ENCODE measurements around the gene TP73.
A peak's percentile ranks its signal among the peaks of the same experiment; 100 is the strongest.

The TP73 gene

DNA sequence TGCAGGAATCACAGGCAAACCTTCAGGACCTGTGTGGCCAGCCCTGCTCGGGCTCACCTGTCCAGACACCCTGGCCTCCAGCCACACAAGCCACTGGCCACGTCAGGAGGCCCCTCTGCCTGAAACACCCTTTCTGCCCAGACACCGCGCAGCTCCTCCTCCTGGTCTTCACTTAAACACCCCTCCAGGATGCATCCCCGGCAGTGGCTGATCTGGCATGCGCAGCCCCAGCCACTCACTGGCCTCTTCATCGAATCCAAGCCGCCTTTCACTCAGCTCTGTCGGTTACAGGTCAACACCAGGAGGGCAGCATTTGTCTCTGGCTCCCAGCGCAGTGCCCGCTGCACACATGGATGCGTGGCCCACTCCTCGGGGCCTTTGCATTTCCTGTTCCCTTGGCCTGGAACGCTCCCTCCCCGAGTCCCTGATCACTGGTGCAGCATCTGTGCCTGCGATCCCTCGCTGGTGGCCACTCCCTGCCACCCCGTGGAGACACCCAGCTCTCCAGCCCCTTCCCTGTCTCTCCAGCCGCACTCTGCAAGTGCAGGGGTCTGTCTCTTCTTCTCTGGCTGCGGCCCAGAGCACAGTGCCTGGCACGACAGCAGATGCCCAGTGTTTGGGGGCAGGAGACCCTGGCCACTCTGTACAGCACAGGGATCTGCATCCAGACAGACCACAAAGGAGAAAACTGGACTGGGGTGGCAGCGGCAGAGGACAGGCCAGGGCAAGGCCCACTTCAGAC, 18.1 kb upstream of the TP73 start:
- no peak for DNase-seq (ENCODE audit: low read depth)

DNA sequence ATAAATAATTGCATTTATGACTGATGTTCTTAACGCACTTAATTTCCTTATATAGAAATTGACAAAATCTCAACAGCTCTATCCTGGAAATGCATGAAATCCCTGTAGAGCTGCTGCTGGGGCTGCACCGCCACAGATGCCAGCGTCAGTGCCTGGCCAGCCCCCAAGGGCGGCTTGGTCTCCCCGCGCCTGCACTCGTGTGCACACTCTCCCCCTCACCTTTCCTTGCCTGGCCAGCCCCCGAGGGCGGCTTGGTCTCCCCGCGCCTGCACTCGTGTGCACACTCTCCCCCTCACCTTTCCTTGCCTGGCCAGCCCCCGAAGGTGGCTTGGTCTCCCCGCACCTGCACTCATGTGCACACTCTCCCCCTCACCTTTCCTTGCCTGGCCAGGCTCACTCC, 16.2 kb upstream of the TP73 start:
- DNase-seq (ENCODE audit: low read depth), result no peak

DNA sequence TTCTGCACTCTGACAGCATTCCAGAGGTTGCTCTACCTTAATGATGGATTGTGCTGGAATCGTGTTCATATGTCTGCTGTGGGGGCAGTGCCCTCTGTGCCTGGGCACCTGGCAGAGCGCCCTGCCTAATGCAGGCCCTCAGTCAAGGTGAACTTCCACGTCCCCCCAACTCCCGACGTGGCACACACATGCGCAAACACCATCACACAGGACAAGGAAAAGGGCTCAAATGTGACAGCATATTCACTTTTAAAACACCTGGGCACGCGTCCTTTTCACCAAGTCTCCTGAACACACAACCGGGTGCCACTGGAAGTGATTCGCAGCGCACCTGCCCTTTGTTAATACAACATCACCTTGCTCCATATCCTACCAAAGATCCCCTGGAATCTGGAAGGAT, 15.8 kb upstream of the TP73 start:
- DNase-seq (ENCODE audit: low read depth), result no peak

DNA sequence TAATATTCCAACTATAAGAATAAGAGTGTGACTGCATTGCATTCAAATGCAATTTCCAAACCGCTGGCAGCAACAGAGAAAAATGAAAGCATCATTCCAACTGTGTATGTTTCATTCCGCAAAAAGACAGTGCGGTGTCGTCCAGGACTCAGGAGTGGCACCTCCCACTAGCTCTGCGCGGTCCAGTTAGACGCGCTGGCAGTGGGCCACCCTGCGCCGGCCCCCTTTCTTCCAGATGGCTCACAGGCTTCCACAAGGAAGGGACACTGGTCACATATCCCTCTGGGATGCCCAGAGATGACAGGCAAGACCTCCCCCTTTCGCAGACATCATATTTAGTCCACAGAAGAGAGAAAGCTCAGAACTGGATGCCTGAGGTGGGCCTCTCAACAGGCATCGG, 14.3 kb upstream of the TP73 start:
- no peak for DNase-seq (ENCODE audit: low read depth)

DNA sequence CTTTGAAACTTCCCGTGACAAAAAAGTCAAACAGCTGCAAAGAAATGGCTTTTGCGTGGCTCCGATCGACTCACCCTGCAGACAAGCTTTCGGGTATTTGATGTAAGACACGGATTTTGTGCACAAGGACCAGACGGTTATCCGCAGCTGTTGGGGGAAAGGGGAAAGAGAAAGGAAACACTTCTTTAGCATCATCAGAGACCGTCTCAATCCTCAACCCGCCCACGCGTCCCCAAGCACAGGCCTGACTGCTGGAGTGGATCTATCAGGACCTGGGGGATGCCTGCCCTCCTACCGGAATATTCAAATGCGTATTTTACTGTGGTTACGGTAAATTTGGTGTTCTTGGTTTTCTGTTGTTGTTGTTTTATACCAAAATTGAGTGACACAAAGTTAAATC, 13.6 kb upstream of the TP73 start:
- no peak for DNase-seq (ENCODE audit: low read depth)

DNA sequence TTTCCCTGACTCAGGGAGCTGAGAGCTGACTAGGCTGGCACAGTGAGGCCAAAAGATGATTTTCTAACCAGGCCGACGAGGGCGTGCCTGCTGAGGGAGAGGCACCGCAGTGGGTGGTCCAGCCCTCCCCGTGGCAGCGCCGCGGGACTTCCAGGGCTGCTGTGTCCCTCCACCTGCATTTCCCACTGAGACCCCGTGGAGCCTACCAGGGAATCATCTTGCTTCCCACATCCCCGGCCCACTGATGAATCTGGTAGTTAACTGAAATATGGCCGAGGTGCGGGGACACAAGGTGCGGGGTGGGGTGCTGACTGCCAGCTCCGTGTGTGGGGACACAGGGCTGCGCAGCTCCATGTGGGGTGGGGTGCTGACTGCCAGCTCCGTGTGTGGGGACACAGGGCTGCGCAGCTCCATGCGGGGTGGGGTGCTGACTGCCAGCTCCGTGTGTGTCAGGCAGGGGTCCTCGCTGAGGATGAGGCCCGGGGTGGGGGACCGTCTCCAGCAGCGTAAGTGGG, 12.9 kb upstream of the TP73 start:
- DNase-seq (ENCODE audit: low read depth), result no peak

DNA sequence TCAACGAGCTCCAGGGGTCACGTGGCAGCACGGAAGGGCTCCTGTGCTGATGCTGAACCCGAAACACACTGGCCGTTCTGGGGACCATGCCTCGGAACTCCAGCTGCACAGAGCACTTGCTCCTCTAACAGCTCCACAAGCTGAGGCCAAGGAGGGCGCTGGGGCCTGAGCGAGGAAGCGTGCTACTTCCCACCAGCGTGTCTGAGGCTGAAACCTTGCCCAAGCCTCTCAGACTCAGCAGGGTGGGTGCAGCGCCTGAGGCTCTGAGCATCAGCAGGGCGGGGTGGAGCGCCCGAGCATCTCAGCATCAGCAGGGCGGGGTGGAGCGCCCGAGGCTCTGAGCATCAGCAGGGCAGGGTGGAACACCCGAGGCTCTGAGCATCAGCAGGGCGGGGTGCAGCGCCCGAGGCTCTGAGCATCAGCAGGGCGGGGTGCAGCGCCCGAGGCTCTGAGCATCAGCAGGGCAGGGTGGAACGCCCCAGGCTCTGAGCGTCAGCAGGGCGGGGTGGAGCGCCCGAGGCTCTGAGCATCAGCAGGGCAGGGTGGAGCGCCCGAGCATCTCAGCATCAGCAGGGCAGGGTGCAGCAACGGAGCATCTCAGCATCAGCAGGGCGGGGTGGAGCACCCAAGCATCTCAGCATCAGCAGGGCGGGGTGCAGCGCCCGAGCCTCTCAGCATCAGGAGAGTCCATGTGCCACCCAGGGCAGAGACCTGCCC, 12.0 kb upstream of the TP73 start:
- DNase-seq (ENCODE audit: low read depth), result no peak

DNA sequence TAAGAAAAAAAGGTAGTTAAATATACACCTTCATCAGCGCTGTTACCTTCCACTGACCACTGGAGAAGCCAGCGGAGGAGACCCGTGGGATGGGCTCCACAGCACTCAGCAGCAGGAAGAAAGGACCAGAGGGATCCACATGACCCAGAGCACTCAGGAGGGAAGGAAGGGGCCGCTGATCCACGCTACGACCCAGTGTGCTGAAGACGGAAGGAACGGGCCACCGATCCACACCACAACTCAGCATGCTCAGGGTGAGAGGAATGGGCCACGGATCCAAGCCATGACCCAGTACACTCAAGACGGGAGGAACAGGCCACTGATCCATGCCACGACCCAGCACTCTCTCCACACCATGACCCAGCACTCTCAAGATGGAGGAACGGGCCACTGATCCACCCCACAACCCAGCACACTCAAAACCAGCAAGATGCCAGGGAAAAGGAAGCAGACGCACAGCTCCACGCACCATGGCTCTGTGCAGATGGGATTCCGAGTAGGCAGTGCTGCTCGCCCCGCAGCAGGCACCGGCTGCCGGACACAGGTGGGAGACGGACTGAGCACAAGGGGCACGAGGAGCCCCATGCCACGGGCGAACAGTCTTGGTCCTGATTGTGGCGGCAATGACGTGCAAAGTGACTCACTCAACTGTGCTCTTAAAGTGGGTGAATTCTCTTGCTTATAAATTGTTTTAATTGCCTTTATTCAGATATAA, 11.1 kb upstream of the TP73 start:
- DNase-seq (ENCODE audit: low read depth), result no peak

DNA sequence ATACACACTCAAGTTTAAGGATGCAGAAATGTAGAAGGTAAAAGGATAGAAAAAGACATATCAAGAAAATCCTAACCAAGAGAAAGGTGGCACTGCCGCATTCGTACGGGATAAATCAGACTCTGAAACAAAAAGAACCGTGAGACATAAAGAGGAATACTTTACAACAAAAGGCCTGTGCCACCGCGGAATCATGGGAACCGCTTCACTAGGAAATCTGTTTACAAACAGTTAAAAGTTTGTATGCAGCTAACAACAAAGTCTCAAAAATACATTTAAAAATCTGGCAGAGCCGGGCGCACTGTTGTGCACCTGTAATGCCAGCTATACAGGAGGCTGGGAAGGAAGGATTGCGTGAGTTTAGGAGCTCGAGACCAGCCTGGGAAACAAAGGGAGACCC, 10.5 kb upstream of the TP73 start:
- no peak for DNase-seq (ENCODE audit: low read depth)

DNA sequence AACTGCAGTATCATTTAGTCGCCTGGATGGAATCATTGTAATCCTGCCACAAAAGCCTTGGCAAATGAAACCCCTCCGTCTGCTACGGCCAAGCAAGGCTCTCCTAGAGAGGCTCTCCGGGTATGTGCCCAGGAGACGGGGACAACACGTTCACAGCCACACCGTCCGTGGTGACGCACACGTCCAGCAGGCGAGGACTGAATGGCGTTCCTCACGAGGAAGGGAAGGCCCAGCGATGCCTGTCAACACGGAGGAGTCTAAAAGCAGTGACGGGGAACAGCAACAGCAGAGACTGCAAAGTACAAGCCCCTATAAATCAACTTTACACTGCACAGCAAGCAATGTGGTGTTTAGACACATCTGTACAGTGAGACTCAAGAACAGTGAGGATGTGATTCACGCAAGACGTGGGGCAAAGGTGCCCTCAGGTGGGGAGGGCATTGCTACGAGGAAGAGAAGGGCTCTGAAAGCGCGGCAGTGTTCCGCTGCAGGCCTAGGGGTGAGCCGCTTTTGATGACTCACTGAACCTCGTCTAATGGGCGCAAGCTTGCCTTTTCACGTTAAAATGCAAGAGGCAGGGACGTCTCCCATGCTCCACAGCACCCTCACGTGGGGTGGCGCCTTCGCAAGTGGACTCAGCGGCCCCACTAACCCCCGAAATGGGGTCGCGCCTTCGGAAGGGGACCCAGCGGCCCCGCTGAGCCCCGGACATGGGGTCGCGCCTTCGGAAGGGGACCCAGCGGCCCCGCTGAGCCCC, 9.2 kb upstream of the TP73 start:
- DNase-seq (ENCODE audit: low read depth), result no peak

DNA sequence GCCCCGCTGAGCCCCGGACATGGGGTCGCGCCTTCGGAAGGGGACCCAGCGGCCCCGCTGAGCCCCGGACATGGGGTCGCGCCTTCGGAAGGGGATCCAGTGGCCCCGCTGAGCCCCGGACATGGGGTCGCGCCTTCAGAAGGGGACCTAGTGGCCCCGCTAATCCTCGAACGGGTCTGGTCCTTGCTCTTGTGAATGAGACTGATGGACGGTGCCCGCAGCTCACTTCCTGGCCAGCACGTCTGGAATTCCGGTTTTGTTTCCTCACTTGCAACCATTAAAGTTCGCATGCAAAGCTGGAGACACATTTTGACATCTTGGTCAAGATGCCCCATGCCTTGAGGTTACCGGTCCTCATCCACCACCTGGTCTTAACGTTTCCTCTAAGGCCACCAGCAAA, 8.0 kb upstream of the TP73 start:
- DNase-seq (ENCODE audit: low read depth), result no peak

DNA sequence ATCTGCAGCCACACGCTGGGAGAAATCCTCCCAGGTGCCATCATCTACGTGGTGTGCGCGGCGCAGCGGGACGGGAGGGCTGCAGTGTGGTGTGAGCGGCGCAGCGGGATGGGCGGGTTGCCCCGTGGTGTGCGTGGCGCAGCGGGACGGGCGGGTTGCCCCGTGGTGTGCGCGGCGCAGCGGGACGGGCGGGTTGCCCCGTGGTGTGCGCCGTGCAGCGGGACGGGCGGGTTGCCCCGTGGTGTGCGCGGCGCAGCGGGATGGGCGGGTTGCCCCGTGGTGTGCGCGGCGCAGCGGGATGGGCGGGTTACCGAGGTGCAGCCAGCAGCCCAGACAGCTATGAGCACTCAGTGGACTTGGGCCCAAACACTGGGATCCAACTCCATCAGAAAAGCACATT, 7.1 kb upstream of the TP73 start:
- DNase-seq (ENCODE audit: low read depth), result no peak

DNA sequence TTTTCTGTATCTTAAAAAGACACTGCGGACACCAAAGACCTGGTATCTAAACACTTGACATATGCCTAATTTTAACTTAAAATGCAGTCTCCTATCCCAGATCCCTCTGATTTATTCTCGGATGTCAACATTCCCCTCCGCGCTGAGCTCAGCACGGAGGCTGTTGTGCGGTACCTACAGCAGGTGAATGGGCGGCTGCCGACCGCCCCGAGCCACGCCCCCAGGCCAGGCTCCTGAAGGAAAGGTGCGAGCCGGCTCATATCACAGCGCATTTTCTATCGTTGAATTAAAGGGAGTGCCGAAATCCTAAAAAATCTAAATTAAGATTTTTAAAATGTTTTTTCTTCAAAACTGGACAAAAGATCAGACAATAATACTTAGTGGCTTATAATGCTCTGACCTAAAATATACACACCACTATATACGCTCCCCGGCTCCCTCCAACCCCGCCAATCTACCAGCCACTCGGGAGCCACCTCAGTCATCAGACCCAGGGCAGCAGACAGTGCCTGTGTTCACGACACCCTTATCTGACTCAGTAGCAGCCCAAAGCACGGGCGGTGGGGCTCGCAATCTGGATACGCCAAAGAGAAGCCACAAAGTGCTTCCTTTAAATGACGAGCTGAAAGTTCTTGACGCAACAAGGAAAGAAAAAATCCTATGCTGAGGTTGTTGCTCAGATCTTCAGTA, 6.5 kb upstream of the TP73 start:
- DNase-seq (ENCODE audit: low read depth), result no peak

DNA sequence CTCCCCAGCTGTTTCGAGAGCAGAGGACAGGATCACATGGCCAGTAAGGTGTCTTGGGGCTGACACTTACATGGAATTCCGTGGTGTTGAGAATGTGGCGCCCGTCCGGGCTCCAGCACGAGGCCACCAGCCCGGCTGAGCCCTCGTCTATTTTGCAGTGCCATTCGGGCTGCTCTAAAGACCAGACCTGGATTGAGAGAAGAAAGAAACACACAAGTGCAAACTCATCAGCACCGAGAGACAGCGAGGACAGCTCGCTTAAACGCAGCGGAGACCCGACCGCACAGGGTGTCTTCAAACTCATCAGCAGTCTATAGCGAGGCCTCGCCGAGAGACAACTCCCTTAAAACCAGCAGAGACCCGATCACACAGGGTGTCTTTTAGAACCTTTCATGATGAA, 5.7 kb upstream of the TP73 start:
- DNase-seq (ENCODE audit: low read depth), result no peak

DNA sequence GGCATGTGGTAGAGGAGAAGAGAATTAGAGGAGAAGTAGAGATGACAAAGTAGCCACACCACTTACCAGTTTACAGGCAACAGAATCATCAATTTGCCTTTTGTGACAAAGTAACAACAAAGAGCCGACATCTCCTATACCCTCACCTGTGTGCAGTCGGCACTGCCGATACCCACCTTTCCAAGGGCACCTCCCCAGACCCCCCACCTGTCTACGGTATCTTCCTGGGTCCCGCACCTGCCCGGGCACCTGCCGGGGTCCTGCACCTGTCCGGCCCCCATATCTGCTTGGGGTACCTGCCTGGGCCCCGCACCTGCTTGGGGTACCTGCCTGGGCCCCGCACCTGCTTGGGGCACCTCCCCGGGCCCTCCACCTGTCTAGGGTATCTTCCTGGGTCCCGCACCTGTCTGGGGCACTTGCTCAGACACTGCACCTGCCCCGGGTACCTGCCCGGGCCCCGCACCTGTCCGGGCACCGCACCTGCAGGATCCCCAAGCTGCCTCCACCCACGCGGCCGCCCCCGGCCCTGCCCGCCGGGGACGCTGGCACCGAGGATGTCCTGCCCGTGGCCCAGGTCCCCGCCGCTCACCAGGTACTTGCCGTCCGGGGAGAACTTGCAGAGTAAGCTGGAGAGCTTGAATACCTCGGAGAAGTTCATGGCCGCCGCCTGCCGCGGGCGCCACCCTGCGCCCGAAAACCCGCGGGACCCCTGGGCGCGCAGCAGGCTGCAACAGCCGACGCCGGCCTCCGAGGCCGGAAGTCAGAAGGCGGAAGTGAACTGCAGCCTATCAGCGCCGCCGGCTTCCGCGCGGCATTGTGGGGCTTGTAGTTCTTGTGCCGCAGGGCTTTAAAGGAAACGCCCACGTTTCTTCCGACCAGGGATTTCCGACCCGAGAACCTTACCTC, 2.7 kb upstream of the TP73 start, which contains the start of gene WRAP73:
Gene WRAP73 (minus strand): TSS at position 762 of the 906 bp plus-strand sequence. CDS start 104 bp downstream, at position 658.
- peak; percentile 60 for DNase-seq (ENCODE audit: low read depth)

DNA sequence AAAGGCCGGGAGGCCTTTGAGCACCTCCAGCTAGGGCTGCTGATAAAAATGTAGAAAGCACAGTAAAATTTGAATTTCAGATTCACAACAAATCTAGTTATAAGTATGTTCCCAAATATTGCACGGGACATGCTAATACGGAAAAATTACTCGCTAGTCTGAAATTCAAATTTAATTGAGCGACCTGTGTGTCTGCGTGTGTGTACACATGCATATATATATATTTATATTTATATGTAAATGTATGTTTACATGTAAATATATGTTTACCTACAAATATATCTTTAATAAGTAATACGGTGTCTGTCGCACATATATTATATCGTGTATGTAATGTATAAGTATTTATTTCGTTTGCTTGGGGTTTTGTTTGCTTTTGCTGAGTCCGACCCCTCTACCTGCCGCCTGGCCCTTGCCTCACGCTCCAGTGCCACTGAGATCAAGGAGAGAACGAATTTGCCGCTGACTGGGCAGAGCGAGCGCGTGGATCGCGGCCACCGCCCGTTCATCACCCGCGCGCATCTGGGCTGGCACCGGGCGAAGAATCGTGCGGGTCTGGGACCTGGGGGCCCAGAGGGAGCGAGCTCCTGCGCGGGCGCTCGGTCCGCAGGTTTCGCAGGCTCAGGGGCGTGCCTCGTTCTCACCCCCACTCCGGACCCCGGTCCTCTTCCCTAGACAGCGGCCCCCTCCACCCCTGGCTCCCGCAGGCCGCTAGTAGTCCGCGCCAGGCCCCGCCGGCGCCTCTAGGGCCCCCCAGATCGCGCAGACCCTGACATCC, 1.9 kb upstream of the TP73 start:
- DNase-seq (ENCODE audit: low read depth), result no peak

DNA sequence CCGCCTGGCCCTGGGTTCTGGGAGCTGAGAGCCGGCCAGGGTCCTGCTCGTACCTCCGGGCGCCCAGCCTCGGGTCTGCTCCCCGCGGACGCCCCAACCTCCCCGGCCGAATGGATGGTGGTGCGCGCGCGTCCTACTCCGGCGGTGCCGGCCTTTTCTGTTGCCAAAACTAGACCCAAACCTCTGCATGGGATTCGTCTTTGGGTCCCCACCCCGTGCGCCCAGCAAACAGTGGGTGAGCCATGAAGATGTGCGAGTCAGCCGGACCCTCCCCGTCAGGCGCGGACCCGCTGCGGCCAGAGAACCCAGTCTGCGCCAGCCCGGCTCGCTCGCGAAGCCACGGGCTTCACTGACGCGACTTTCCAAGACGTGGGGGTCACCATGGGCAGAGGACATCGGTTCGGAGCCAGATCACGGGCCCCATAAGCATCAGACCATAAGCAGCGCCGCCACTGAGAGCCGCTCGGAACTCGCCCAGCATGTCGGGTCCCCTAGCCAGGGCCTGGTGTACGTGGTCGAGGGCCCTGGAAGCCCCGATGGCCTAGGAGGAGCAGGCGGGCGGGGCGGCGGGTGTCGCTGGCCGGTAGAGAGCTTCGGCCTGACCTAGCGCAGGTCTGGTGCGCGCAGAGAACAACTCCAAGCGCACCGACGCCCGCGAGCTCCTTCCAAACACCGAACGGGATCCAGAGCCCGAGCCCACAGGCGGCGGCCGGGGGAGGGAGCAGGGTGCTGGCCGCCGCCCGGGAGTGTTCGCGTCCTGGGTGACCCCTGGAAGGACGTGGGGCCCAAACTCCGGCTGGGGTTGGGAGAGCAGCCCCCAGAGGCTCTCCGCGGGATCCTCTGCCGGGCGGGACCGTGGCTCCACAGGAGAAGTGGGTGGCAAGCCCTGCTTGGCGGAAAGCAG, 1.0 kb upstream of the TP73 start:
- DNase-seq (ENCODE audit: low read depth), result no peak

DNA sequence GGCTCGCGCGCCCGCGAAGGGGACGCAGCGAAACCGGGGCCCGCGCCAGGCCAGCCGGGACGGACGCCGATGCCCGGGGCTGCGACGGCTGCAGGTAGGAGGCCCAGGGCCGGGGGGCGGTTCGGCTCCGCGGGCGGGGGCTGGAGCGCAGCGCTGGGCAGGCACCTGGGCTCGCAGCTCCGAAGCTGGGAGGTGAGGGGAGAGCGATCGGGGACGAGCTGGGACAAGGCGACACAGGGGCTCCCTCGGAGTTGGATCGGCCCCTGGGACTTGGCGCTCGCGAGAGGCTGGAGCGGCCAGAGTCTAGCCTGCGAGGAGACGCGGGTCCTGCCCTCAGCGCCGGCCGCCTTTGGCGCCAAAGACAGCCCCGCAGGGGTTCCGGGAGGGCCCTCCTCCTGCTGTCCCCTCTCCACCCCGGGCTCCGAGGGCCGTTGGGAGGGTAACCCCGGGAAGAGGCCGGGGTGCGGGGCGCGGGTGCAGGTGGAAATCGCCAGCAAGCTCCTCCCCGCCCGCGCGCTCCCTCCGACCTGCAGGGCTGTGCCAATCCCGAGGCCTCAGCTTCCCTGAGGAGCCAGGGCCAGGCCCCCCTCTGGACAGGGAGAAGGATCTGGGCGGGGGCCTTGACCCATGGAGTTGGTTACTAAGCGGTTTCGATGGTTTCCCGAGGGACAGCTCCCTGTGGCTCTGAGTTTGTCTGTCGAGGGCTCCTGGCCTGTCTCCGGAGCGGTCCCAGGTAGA, 401 bp downstream of the TP73 start:
- no peak for DNase-seq (ENCODE audit: low read depth)

Data from HS-5 (cell line).